ENCODE results near the gene YIPF3. TPM values are rescaled to one million over a fixed set of nuclear protein-coding genes. Genes with fewer than 3 reads are reported as not detected.
"Not testable (repeated sequence)": the region's sequence is repeated elsewhere in the genome, so short reads cannot be mapped to it uniquely, and the experiment has no call there.

Gene YIPF3
- total RNA-seq, 4 donors from 2014 or later: 50.5 to 73.5 (median 71.8) TPM

DNA sequence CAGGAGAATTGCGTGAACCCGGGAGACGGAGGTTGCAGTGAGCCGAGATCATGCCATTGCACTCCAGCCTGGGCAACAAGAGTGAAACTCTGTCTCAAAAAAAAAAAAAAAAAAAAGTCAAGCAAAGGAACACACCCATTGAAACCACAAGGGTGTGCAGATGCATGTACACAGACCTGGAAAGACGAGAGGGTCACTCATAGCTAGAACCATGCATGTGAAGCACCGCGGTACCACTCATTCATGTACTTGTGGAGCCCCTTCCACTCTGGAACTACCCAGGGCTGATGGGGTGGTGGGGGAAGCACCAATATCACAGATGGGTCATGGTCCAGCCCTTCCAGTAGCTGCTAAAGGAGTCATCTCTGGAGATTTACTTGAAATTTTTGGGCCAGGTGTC, 46.8 kb downstream of the YIPF3 start:
- no peak for DNase-seq
- Histone ChIP-seq H3K27ac (no peak overlapping the region), H3K4me1 (peaks cover 0 to 11% (median 4%) of the 10 kb centered on the region in 3 donors), H3K27me3 (peaks cover 0 to 69% (median 0%) of the 10 kb centered on the region in 4 donors), H3K36me3 (no peaks in the 10 kb centered on the region), H3K9me3 (no peaks in the 10 kb centered on the region), H3K4me3 (no peak overlapping the region)
- intact Hi-C loops (cut with DNase I): no loop called here
- 76% methylated on average over 7 of the region's 7 CpGs for WGBS, 2 donors
- TF ChIP-seq POLR2A (IDR thresholded peaks at IDR 0.05): no peak
- TF ChIP-seq, protein P1, sequence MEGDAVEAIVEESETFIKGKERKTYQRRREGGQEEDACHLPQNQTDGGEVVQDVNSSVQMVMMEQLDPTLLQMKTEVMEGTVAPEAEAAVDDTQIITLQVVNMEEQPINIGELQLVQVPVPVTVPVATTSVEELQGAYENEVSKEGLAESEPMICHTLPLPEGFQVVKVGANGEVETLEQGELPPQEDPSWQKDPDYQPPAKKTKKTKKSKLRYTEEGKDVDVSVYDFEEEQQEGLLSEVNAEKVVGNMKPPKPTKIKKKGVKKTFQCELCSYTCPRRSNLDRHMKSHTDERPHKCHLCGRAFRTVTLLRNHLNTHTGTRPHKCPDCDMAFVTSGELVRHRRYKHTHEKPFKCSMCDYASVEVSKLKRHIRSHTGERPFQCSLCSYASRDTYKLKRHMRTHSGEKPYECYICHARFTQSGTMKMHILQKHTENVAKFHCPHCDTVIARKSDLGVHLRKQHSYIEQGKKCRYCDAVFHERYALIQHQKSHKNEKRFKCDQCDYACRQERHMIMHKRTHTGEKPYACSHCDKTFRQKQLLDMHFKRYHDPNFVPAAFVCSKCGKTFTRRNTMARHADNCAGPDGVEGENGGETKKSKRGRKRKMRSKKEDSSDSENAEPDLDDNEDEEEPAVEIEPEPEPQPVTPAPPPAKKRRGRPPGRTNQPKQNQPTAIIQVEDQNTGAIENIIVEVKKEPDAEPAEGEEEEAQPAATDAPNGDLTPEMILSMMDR (IDR thresholded peaks at IDR 0.05): no peak

DNA sequence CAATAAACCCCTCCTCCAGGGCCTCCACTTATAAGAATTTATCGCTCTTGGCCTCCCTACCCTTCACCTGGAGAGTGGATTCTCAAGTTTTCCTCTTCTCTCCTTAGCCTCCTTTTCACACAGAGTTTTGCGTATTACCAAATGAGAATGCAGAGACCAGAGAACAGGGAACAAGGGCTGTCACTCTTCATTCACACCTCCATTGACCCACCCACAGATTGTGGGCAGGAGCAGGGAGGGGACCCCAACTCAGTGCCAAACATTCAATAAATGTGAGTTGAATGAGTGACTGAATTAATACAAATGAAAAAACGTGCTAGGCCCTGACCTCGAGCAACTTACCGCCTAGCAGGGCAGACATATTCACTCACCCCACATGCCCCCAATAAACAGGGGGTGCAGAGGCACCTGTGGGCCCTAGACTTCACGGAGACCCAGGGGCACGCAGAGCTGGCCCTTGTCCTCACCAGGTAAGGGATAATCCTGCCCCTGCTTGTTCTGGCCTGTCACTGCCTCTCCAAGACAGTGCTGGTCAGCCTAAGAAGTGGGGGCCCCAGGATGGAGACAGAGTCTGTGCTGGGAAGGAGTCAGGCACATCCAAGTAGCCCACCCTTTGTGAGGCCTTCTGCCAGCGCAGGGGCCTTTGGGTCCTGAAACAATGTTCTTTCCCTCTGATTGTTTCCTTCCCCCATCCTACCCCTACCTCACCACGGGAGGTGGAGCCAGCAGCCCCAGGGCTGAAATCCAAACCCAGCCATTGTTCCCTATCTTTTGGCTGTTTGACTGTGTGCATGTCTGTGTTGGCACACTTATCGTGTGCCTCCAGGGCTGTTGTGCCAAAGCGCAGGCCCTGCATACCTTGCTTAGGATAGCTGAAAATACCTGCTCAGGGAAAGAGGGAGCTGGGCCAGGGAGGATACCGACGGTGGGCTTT, 47.7 kb downstream of the YIPF3 start:
- Histone ChIP-seq H3K36me3 (no peaks in the 10 kb centered on the region), H3K4me3 (no peak overlapping the region), H3K27ac (no peak overlapping the region), H3K4me1 (peaks cover 0 to 11% (median 4%) of the 10 kb centered on the region in 3 donors), H3K27me3 (peaks cover 0 to 77% (median 0%) of the 10 kb centered on the region in 4 donors), H3K9me3 (no peaks in the 10 kb centered on the region)
- TF ChIP-seq, protein P1 (IDR thresholded peaks at IDR 0.05): no peak
- no peak for TF ChIP-seq POLR2A (IDR thresholded peaks at IDR 0.05)
- intact Hi-C loops (cut with DNase I): no loop called here
- DNase-seq: no peak
- 48 to 52% methylated on average over 8 to 10 of the region's 13 CpGs for WGBS, 2 donors

DNA sequence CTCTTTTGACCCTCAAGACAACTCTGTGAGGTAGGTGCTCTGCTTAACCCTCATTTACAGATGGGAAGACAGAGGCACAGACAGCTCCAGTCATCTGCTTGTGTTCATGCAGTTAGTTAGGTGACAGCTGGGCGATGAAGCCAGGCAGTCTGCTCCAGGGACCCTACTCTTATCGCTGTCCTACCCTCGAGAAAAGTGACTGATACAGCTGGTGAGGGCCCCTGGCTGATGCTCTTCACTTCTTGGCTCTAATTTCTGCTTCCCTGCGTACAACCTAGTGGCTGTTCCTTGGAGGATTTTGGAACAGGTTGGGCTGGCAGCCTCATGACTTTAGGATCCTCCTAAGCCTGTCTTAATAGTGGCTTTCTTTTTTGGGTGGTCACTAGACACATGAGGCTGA, 48.5 kb downstream of the YIPF3 start:
- no peak overlapping the region for H3K27ac ChIP-seq
- TF ChIP-seq POLR2A (IDR thresholded peaks at IDR 0.05): no peak
- TF ChIP-seq, protein P1 (IDR thresholded peaks at IDR 0.05): no peak
- intact Hi-C loops (cut with DNase I): no loop called here
- no peaks in the 10 kb centered on the region for H3K9me3 ChIP-seq
- 69 to 76% methylated on average over 4 of the region's 4 CpGs for WGBS, 2 donors
- H3K27me3 ChIP-seq: peaks cover 0 to 85% (median 0%) of the 10 kb centered on the region in 4 donors
- H3K4me1 ChIP-seq: peaks cover 0 to 11% (median 4%) of the 10 kb centered on the region in 3 donors
- no peak for DNase-seq
- no peak overlapping the region for H3K4me3 ChIP-seq
- no peaks in the 10 kb centered on the region for H3K36me3 ChIP-seq

DNA sequence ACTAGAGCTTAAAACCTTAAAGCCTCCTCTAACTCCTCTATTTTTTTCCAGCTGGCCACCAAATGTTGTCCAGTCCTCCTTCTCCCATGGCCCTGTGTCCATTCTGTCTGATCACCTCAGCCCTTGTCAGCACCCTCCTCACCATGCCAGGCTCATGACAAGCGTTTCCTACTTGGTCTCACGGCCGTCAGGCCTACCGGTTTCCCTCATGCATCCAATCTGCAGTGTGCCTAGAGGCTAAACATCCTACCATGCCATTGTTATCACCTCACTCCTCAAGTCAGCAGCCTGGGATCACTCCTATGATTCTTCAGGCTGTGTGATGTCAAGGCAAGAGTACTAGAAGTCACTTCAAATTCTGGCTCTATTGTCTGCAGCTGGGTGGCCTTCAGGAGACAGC, 49.0 kb downstream of the YIPF3 start:
- H3K4me1 ChIP-seq: peaks cover 0 to 11% (median 4%) of the 10 kb centered on the region in 3 donors
- peaks cover 0 to 89% (median 0%) of the 10 kb centered on the region in 4 donors for H3K27me3 ChIP-seq
- H3K4me3 ChIP-seq: no peak overlapping the region
- TF ChIP-seq, protein P1 (IDR thresholded peaks at IDR 0.05): no peak
- no peak for TF ChIP-seq POLR2A (IDR thresholded peaks at IDR 0.05)
- no peak for DNase-seq
- H3K9me3 ChIP-seq: no peaks in the 10 kb centered on the region
- no peak overlapping the region for H3K27ac ChIP-seq
- 79 to 84% methylated on average over 4 of the region's 4 CpGs for WGBS, 2 donors
- intact Hi-C loops (cut with DNase I): no loop called here
- H3K36me3 ChIP-seq: no peaks in the 10 kb centered on the region

DNA sequence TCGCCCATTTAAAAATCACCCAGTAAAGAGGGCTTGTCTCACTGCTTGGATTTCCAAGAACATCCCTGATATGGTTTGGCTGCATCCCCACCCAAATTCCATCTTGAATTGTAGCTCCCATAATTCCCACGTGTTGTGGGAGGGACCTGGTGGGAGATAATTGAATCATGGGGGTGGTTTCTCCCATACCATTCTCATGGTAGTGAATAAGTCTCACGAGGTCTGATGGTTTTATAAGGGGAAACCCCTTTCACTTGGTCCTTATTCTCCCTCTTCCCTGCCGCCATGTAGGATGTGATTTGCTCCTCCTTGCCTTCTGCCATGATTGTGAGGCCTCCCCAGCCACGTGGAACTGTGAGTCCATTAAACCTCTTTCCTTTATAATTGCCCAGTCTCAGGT, 49.5 kb downstream of the YIPF3 start:
- H3K4me1 ChIP-seq: peaks cover 0 to 11% (median 4%) of the 10 kb centered on the region in 3 donors
- intact Hi-C loops (cut with DNase I); H3K4me3 ChIP-seq; H3K27ac ChIP-seq; H3K9me3 ChIP-seq; DNase-seq; H3K36me3 ChIP-seq: not testable (repeated sequence)
- H3K27me3 ChIP-seq: peaks cover 0 to 91% (median 0%) of the 10 kb centered on the region in 4 donors
- WGBS, 2 donors: 46 to 47% methylated on average over 5 of the region's 5 CpGs

Measured in esophagus squamous epithelium (tissue), 5 donors.